Fibroblast of the aortic adventitia (primary cell): ENCODE results near the gene PDZRN4. TPM values are rescaled to one million over a fixed set of nuclear protein-coding genes. Genes with fewer than 3 reads are reported as not detected.

Experiments used
- DNase-seq: peaks from one replicate; pipeline ENCODE4 v3.0.0-alpha.2; 2010; ENCODE audit warnings: low read depth
- H3K4me3 ChIP-seq: 2 replicates; pipeline ENCODE4 v1.5.1; 2011; ENCODE audit warnings: low read depth, mild to moderate bottlenecking, control low read depth, low read length, moderate library complexity
- CTCF ChIP-seq: IDR thresholded peaks from 2 replicates; pipeline ENCODE4 v1.5.1; 2011; ENCODE audit warnings: mild to moderate bottlenecking, low read length, control low read depth, inconsistent platforms; ENCODE audit not compliant: insufficient read depth
- total RNA-seq: library from RNA; depleted of rRNA; stranded (reverse); fragments of >200 nt; gene quantifications from 2 replicates; pipeline ENCODE4 v1.2.3, GENCODE V29; 2012; ENCODE audit warnings: low replicate concordance

Gene PDZRN4
- total RNA-seq, 1 donor: not detected

DNA sequence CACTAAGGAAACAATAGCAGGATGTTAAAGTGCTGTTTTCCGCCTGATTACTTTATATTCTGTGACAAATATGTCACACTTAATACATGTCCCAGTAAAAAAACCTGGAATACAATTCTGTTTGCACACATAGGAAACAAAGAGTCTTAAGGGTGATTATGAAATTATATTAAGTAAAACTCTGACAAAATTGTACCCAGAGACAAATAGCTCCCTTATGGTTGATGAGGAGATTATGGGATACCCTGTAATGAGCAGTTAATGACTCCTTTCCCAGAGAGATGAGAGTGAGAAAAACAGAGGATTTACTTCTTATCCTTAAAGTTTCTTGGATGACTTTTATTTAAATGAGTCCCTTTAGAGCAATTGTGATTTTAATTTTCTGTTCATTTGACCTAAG, 370.6 kb downstream of the PDZRN4 start:
- TF ChIP-seq CTCF: no peak
- H3K4me3 ChIP-seq: no peak overlapping the region
- no peak for DNase-seq

- no peak for TF ChIP-seq CTCF
- DNase-seq: no peak
Observed at GRCh38 chr12:41563051-41563450, 374.9 kb downstream of the PDZRN4 start.

DNA sequence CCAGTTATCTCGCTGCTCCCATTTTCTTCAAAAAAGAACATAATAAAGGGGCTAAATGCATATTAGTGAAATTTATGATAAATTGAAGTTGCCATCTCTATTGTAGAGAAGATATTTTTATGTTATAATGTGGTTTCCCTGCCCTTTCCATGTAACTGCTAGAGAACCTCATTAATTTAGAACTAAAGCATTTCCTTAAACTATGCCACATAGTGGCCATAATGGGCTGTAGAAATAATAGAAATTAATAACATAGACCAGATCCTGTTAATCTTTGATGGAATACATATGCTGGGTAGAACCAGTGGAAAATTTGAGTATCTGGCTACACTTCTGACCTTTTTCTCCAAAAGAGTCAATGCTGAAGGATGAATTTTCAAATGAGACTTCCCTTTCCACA, 376.7 kb downstream of the PDZRN4 start:
- H3K4me3 ChIP-seq: no peak overlapping the region
- TF ChIP-seq CTCF: no peak
- DNase-seq: no peak

More at GRCh38 chr12:41563051-41563450, 374.9 kb downstream of the PDZRN4 start:
- H3K4me3 ChIP-seq: no peak overlapping the region

DNA sequence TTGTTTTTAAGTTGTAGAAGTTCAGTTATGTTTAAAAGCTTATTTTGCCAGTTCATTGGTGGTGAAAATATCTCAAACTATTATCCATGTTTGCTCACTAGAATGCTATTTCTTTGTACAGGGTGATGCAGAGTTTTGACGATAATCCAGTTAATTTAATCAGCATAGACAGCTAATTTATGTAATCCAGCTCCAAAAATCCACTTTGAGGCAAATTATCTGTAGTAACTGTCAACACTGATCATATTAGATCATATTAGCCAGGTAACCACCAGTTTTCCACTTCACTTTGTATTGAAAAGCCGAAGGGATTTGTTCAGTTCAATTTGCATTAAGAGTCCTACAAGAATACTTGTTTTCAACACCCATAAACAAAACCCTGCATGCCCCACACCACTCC, 378.6 kb downstream of the PDZRN4 start:
- no peak overlapping the region for H3K4me3 ChIP-seq
- DNase-seq: no peak
- TF ChIP-seq CTCF: no peak

DNA sequence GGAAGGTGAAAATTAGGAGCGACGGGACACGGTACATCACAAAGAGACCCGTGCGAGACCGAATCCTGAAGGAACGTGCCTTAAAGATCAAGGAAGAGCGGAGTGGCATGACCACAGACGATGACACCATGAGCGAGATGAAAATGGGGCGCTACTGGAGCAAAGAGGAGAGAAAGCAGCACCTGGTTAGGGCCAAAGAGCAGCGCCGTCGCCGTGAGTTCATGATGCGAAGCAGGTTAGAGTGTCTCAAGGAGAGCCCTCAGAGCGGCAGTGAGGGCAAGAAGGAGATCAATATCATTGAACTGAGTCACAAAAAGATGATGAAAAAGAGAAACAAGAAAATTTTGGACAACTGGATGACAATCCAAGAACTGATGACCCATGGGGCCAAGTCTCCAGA, 385.3 kb downstream of the PDZRN4 start:
- TF ChIP-seq CTCF: no peak
- no peak overlapping the region for H3K4me3 ChIP-seq
- no peak for DNase-seq

DNA sequence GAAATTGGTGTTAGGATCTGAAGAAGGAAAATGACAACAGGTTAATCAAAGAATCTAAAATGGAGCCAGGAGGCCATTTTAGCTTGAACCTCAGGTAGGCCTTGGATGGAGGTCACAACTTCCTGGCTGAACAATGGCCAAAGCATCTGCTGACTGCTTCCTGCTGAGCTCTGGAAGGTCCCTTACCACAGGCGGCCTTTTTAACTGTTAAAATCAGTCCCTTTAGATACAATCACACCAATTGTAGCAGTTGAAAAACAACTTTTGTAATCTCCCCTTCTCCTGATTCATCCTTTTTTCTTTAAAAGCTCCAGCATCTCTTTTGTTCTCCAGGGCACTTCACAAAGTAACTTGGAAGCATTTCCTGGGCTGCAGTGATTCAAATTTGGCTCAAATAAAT, 388.8 kb downstream of the PDZRN4 start:
- no peak overlapping the region for H3K4me3 ChIP-seq
- TF ChIP-seq CTCF: no peak
- no peak for DNase-seq

DNA sequence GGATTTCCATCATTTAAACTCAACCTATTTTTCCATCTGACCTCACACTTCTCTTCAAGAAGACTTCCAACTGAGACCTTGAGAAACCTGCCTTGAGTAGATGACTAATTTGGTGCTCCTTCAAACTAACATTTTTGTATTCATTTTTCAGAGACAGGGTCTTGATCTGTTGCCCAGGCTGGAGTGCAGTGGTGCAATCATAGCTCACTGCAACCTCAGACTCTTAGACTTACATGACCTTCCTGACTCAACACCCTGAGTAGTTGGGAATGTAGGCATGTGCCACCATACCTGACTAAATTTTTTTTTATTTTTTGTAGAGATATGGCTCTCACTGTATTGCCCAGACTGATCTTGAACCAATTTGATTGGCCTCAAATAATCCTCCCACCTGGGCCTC, 389.9 kb downstream of the PDZRN4 start:
- no peak overlapping the region for H3K4me3 ChIP-seq
- DNase-seq: no peak
- no peak for TF ChIP-seq CTCF
